ENCODE data around the gene DENND6B.
"Not testable (repeated sequence)": the region's sequence is repeated elsewhere in the genome, so short reads cannot be mapped to it uniquely, and the experiment has no call there.

The DENND6B gene

DNA sequence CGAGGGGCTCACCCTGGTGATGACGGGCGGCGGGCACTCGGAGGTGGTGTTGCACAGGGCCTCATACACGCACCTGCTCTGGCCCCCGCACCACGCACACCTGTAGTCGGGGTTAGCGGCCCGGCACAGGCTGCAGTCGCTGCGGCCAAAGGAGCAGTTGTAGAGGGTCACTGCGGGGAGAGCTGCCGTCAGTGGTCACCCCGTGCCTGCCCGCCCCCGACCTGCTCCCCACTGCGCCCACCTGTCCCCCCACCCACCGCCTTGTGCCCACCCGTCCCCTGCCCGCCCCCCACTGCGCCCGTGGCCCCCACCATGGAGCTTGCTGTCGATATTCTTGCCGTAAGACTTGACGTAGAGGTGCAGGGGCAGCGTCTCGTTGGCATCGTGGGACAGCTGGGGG, 43.0 kb downstream of the DENND6B start:
- DNase-seq = no peak

DNA sequence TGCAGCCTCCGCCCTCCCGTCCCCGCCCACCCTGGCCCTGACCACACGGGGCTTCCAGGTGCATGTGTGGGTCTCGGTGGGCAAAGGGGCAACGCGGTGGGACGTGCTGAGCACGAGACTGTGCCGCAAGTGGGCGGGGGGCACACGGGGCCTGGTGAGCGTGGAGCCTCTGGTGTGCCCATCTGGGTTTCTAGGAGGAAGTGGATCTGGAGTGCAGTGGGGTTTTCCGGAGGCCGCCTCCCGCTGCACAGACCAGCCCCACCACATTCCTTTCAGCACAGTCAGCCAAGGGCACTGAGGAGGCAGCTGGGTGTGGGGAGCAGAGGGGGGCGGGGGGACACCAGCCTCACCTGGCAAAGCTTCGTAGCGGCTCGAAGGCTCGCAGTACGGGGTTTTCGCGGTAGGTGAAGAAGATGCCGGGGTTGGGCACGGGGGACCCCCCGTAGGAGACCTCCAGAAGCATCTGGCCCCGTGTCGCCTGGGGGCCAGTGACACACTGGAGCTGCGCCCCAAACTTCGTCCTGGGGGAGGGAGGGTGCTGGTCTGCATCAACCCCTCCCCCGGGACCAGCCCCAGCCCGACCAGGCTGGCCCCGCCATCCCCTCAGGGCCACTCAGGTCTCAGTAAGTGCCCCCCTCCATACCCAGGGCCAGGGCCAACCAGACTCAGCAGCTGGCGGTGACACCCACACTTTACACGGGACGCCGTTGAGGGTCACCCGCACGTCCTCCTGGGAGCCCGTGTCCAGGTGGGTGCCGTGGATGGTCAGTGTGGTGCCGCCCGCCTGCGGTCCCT, 44.3 kb downstream of the DENND6B start:
- DNase-seq = no peak

DNA sequence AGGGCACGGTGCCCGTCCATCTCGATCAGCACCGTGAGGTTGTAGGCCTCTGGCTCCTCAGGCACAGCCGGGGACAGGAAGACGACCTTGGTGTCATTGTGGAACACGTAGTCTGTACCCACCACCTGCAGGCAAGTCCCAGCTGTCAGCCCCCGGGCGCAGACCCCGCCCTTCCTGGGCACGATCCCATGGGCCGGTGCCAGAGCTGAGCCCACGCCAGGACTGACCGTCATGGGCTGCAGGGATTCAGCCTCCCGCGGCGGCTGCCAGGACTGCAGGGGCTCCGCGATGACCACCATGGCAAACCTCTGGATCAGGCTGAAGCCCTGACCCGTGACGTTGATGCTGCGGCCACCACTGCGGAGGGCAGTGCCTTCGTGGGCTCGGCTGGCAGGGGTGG, 44.9 kb downstream of the DENND6B start:
- DNase-seq = no peak

DNA sequence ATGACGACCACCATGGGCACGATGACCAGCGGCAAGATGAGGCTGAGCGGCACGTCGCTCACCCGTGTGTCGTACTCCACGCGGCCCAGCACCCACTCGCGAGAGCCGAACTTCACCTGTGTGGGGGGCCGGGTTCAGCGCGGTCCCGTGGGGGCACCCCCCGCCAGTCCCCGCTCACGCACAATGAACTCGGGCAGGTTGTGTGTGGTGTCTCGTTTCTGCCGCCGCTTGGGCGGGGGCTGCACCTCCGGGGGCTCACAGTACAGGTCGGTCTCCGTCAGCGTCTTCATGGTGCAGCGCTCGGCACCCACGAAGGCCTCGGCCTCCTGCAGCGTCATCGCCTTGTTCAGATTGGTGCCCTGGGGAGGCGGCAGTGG, 45.4 kb downstream of the DENND6B start:
- DNase-seq = no peak

DNA sequence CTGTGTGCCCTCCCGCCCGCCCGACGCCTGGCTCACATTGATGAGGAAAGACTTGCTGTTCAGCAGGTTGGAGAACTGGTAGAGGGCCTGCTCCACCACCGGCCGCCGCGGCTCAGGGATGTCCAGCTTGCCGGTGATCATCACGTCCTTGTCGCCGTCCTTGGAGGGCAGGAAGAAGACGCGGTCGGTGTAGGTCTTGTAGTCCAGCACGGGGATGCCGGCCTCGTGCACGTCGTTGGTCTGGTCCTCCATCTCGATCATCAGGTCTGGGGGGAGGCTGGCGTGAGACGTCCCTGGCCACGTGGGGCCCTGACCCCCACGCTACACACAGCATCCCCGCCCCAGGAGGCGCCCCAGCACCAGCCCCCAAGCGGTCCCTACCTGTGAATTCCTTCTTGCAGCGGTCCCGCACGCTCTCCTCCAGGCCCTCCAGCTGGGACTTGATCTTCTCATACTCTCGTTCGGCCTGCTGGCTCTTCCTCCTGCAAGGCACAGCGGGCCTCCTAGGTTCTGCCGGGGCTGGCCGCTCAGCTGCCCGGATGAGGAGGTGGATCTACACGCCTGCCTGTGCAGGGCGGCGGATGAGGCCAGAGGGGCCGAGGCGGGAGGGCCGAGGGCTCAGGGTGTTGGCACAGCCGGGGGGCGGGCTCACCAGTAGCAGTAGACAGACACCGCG, 46.0 kb downstream of the DENND6B start:
- DNase-seq = no peak

DNA sequence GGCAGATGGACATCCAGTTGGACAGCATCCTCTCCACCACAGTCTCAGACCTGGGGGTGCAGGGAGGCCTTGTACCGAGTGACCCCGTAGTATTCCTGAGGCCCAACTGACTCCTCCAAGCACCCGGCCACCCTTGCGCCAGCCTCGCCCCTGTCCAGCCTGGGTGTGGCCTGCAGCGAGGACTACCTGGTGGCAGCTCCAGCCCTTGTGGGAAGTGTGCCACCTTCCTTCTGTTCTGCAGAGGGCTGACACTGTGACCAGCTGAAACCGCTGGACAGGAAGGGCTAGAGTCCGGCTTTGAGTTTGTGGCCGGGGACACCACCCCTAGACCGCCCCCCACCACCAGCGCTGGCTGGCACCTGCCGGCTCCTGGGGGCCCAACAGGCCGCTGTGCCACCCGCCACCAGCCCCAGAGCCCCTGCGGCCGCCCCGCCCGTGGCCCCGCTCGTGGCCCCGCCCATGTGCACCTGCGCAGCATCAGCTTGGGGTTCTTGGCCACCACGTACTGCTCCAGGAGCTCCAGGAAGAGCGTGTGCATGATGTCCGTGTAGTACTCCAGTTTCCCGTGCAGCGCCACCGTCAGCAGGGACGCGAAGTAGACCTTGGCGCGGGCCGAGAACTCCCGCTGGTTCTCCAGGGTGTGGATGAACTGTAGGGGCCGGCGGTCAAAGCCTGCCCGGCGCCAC, 46.6 kb downstream of the DENND6B start:
- no peak for DNase-seq

DNA sequence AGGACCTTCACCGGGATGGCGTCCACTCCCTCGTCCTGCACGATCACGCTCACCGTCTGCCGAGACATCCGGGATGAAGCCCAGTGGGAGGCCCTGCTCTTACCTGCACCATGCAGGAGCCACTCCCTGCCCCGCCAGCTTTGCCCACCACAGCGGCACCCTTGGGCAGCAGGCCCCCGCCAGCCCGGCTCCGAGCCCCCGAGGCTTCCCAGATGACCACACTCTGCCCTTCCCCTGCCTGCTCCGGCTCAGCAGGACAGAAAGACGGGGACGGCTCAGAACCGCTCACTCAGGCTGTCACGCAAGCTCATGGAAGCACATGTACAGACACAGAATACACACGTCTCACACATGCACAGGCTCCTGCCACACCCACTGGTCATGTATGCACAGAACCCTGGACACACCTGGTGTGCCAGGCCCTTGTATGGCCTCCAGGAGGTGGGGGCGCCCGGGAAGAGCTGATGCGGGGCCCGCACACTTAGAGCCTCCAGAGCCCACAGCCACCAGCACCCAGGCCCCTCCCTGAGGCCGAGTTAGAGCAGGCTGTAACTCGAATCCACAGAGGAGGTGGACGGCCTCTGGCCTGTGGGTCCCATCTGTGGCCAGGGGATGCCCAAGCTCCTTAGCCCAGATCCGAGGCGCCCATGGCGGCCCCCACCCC, 47.7 kb downstream of the DENND6B start:
- no peak for DNase-seq

DNA sequence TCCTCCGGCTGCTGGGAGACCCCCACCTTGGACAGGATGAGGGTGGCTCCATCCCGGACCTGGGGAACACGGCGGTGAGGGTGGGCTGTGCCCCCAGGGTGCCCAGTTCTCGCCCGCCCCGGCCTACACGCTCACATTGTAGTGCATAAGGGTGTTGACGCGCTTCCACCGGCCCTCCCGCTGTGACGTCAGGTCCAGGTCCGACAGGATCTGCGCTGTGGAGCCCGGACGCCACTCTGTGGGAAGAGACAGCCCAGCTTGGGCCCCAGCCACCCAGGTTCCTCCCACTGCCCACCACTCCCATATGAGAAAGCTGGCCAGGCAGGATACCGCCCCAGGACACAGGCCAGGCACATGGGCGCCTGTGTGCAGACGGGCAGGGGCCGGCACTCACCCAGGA, 48.4 kb downstream of the DENND6B start:
- no peak for DNase-seq

DNA sequence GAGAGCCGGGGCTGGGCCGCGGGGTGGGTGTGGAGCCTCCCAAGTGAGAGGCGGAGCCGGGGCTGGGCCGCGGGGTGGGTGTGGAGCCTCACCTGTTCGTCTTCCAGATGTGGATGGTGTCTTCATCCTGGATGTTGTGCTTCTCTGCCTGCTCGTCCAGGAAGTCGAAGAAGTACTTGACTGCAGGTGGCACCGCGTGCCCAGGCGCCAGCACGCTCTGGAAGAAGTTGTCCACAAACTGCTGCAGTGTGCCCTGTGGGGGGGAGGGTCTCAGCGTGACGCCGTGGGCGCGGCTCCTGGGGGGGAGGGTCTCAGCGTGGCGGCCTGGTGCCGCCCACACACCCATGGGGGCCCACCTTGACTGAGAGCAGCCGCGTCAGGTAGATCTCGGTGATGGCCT, 49.1 kb downstream of the DENND6B start:
- no peak for DNase-seq

DNA sequence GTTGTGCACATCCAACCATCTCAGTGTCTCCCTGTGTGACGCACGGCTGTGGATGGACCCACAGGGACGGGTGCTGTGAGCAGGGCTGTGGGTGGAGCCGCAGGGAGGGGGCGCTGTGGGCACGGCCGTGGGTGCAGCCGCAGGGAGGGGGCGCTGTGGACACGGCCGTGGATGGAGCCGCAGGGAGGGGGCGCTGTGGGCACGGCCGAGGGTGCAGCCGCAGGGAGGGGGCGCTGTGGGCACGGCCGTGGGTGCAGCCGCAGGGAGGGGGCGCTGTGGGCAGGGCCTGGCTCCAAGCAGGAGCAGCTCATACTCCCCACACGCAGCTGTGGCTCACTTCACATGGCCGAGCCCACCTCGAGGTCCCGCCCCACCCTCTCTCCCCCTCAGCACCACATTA, 50.7 kb downstream of the DENND6B start:
- DNase-seq = no peak

DNA sequence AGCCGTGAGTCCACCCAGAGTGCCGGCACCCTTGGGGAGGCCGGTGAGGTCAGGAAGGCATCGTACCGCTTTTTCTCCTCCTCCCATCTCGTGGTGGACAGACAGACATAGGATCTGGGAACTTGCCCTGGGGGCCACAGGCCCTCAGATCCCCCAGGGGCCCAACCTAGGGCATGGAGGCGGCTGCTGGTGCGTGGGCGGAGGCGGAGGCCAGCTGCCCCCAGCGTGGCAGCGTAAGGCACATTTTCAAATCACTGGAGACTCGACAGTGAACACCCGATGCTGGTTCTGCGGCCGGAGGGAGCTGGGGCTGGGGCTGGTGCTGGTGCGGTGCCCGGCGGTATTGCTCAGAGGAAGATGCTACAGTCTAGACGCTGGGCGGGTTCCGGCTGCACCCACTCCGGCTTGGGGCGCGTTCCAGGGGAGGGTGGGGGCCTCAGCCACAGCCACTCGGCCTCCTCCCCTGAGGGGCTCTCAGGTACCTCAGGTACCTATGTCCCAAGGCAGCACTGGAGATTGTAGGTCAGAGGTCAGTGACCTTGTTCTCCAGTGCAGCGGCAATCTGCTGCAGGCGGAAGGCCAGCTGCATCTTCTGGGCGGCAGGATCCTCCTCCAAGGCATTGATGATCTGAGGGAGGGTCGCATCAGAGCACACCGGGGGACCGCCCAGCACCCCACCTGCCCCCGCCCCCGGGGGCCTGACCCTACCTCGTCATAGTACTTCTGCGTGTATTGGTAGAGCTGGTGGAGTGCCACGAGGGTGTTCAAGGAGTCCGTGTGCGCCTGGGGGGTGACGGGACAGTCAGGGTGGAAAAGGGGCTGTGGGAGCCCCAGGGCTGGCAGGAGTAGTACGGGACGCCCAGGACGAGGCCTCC, 51.4 kb downstream of the DENND6B start:
- DNase-seq = no peak

DNA sequence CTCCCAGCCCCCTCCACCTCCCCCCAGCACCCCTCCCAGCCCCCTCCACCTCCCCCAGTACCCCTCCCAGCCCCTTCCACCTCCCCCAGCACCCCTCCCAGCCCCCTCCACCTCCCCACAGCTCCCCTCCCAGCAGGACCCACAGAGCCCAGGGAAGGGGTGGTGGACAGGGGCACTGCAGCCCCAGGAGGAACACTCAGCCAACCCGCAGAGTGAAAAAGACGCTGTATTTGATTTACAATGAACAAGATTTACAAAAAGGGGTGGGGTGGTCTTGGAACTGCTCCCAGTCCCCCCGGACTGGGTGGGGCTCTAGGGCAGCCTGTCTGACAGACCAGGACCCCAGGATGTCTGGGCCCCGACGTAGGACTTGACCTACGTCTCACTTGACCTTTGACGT, 52.0 kb downstream of the DENND6B start:
- no peak for DNase-seq

DNA sequence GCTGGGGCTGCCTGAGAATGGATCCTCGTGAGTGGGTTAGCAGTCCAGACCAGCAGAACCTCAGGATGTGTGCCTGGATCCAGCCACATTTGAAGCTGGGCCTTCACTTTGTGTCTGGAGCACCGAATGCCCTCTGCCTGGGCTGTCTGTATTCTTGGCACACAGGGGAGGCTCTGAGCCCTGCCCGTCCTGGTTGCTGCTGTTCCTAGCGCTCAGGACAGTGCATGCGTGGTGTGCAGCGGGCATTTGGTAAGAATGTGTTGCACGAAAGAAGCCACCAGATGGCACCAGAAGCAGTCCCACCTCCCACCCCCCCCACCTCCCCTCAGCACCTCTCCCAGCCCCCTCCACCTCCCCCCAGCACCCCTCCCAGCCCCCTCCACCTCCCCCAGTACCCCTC, 52.5 kb downstream of the DENND6B start:
- no peak for DNase-seq

DNA sequence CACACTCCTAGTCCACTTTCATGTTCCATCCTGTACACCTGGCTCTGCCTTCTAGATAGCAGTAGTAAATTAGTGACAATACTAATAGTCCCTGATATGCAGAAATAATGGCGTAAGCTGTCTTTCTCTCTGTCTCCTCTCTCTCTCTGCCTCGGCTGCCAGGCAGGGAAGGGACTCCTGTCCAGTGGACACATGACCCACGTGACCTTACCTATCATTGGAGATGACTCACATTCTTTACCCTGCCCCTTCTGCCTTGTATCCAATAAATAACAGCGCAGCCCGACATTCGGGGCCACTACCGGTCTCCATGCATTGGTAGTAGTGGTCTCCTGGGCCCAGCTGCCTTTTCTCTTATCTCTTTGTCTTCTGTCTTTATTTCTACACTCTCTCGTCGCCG, 53.0 kb downstream of the DENND6B start:
- DNase-seq = not testable (repeated sequence)

DNA sequence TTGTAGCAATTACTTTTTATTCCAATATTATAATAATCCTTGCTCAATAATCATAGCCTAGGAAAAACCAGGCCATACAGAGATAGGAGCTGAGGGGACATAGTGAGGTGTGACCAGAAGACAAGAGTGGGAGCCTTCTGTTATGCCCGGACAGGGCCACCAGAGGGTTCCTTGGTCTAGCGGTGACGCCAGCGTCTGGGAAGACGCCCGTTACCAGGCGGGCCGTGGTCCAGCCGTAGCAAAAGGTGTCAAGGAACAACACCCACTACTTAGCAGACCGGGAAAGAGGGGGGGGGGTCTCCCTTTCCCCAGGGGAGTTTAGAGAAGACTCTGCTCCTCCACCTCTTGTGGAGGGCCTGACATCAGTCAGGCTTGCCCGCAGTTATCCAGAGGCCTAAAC, 53.5 kb downstream of the DENND6B start:
- not testable (repeated sequence) for DNase-seq

DNA sequence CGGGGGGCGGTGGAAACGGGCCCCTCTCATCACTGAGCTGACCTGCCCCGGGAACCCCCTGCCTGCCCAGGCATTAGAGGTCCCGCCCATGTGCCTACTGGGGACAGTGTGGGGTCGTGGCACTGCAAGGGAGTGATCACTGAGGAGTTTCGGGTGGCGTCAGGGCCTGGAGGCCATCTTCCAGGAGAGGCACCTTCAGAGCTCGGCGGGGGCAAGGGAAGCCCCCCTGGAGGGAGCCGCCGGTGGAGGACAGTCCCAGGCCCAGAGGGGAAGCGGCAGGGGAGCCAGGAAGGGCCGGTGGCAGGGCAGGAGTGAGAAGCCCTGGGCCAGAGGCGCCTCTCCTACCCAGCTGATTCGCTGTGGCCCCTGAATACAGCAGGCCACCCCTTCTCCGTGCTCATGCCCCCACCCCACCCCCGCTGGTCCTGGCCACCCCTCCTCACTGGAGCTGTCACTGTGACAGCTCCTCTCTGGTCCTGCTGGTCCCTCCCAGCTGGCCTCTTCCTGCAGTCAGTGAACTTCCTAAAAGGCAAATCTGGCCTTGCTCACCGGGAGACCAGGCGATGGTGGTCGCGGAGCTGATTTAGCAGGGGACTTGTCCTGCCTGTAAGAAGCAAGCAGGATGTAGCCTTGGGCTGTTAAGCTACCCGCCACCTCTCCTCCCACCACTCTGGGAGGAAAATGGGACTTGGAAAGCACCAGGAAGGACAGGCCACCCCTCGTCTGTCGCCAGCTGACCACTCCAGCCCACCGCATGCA, 54.6 kb downstream of the DENND6B start:
- DNase-seq = no peak

DNA sequence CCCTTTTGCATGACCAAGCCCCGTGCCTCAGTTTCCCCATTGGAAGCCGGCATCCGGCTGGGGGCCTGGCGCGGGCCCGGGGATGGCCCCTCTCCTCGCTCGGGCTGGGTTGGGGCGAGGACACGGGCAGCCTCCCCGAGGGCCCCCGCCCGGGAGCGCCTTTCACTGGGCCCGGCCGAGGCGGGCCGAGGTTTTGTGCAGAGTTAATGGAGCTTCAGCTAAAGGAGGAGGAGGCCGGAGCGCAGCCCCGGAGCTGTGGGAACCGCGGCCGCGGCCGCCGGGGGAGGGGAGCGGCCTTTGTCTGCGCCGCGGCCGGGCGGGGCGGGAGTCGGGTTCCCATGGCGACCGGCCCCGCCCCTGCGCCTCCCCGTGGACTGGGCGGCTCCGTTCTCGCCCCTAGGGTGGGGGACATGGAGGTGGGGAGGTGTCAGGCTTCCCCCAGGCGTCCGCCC, 55.3 kb downstream of the DENND6B start:
- peak; percentile 32 for DNase-seq

DNA sequence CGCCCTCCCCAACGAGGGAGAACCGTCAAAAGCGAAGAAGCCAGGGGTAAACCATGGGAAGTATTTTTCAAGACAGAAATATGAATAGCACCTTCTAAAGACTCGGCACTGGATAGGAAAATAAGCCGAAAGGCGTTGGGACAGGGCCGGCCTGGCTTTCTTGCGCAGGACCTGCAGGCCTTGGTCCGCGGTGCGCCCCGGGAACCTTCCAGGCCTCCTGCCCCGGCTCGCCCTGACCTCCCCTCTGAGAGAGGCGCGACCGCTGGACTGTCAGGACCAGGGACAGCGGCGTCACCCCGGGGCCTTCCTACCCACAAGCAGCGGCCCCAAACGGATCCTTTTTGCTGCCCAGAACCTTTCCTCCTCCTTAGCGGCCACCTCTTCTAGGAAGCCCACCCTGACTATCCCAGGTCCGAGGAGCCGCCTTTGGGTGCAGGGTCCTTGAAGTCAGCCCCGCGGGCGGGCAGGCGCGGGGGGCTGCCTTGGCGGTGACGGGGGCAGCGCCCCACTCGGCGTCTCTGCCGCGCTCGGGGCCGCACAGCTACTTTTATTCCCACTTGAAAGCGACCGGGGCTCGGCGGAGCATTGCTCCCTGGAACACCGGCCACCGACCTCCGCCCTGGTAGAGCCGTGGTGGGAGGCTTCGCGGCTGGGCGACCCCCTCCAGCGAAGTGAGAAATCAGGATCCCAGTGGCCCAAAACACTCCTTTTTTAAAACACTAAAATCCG, 56.0 kb downstream of the DENND6B start:
- DNase-seq = no peak

DNA sequence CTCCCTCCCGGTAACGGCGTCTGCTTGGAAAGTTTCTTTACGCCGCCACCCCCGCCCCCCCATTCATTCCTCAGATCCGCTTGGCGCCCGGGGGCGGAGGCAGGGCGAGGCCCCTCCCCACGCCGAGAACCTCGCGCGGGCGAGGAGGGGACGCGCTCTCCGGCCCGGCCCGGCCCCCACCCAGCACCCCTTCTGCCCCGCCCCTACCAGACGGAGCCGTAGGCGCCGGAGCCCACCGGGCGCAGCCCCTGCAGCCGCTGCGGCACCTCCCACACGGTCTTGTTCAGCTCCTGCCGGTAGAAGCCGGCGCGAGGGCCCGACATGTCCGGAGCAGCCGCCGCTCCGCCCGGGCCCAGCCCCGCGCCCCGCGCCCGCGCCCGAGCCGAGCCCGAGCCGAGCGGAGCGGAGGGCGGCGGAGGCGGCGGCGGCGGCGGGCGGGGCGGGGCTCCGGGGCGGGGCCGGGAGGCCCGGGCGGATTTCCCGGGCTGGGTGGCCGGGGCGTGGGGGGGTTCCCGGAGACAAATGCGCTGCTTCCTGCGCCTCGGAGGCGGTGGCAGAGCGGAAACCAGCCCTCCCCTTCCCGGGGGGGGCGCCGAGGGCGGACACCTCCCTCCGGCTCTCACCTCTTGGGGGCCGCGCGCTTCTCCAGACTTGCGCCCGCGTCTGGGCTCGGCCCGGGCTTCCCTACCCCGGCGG, 56.7 kb downstream of the DENND6B start, which contains the start of gene MAPK11:
Gene MAPK11, minus strand, starts transcription at position 411 of the 696 bp plus-strand sequence. Its CDS starts 88 bp downstream, at position 323.
- no peak for DNase-seq

DNA sequence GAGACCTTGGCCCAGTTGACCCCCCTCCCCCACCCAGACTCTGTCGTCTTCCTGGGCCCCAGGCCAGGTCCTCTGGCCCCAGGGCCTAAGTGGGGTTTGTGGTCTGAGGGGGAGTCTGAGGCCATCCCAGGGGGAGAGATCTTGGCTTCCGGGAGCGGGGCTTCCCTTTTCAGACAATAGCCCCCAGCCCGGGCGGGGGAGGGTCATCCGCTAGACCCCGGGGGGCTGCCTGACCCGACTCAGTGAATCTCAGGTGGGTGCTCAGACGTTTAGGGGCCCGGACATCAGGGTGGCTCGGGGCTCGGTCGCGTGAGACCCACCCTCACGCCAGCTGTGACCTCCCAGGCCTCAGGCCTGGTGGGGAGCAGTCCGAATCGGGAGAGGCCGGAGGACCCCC, 57.2 kb downstream of the DENND6B start:
- DNase-seq = no peak

Data from NCI-H526 treated with DMSO at 0.1 percent for 48 hours (cell line).